ENCODE data around the gene CD200R1L.

Gene CD200R1L

DNA sequence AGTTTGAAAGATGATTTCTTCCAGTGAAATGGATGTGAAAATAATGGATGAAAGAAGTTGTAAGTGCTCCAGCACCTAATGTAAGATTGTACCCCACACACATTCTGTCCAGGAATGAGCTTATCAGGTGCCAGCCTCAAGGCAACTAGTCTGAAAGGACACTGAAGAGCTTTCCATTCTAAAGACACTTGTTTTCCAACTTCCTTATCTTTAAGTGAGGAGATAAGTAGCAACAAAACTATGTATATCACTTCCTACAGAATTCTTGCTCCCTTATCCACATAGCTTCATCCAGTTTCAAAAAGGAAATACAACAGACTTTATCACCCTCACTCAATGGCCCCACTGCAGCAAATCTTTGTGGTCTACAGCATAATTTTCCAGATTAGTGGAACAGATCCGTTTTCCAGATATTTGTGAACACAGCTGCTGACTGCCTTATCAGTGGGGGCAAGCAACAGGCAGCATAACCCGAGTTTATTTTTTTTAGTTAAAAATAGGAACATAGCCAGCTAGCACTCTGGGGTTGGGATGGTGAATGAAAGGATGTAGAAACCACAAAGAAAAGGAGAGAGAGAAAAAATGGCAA is 60.6 kb downstream of the CD200R1L start:
- DNase-seq, result no peak

DNA sequence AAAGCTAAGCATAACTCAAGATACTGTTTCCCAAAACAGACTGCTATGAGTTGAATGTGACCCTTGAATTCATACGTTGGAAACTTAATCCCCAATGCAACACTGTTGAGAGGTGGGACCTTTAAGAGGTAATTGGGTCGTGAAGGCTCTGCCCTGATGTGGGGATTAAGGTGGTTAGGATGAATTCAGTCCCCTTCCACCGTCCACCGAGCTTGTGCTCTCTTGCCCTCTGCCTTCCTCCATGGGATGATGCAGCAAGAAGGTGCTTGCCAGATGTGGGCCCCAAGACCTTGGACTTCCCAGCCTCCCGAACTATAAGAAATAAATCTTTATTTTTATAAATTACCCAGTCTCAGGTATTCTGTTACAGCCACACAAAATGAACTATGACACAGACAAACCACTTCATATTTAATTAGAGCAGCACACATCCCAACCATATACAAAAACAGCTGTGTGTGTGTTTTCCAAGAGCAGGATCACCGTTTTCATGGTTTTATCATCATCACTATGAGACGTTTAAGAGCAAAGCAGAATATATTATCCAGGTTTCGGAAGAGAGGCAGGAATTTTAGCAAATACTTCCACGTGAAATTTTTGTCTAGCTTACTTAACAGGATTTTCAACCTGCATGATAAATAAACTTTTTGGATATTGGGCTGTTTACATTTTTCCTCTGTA is 61.2 kb downstream of the CD200R1L start:
- no peak for DNase-seq

DNA sequence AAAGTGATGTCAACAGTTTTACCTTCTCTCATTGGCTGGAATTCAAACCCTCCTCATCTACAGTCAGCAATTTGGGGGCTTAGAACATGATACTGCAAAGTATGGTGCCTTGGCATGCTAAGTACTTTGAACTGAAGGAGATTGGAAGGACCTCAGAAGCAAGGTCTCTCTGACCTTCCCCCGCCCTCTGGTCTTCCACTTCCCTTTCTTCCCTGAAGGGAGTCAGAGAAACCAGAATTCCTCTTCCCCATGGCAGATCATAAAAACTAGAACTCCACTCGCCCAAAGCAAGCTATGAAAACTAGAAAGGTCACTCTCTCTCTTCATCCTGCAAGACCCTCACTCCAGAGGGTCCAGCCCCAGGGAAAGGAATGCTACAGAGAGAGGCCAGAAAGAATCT is 64.2 kb downstream of the CD200R1L start:
- DNase-seq, result no peak

DNA sequence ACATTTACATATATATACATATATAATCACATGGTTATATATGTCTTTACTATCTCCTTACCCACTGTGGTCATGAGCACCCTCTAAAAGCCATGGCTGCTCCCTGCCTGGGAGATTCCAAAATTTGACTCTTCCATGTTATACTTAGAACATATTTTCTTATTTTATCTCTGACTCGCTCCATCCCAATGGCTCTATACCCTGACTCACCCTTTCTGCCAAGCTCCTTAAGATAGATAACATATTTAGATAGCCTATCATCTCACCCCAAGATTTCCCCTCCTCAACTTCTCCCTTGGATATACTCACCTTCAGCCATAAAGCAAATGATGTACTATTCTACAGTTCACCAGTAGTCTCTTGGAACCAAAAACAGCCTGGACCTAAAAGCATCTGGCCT is 65.1 kb downstream of the CD200R1L start:
- no peak for DNase-seq

DNA sequence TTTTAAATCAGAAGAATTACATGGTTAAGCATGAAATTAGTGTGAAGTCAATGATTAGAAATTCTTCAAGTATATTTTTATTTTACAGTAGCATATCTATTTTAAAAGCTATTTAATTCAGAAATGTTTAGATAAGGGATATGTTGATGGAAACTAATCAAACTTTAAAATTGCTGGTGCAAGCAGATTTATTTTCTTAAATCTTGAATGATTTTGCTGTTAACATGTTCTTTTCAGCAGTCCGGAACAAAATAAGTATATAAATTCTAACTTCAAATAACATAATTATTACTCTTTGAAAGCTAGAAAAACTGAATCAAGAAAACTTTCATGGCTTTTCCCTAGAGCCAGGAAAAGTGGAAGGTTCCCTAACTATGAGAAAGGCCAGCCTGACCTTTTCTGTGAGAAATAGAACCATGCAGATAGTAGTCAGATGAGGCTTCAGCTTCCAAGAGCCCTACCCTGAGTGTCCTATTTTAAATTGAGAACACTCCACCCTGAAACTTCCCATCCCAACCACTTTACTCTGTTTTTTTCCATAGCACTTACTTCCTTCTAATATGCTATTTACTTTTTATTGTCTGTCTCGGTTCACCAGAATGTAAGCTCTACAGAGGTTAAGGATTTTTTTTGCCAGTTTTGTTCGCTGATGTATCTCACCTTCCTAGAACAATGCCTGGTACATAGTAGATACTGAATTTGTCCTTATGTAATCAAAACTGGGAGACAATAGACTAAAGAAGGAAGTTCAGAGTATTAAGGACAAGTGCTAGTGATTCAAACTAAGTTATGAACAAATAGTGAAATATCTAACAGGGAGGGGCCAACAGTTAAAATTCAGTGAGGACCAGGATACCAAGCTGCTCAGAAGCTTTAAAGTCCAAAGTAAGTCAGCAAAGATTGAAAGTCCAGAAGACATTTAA is 66.8 kb downstream of the CD200R1L start:
- no peak for DNase-seq

DNA sequence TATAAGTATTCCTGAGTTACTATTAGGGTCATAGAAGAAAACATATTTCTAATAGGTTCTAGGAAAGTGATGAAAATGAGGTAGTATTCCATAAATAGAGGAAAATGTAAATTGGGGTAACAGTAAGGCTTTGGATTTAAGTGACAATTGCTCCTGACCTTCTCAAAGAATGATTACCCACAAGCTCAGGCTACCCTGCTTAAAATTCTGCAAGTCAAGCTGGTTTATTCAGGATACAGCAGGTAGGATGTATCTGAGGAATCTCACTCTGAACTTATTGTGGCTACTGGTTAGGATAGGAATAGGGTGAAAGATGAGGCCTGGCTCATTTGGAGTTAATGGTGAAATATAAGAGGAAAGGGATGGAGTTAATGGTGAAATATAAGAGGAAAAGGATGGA is 67.7 kb downstream of the CD200R1L start:
- no peak for DNase-seq

DNA sequence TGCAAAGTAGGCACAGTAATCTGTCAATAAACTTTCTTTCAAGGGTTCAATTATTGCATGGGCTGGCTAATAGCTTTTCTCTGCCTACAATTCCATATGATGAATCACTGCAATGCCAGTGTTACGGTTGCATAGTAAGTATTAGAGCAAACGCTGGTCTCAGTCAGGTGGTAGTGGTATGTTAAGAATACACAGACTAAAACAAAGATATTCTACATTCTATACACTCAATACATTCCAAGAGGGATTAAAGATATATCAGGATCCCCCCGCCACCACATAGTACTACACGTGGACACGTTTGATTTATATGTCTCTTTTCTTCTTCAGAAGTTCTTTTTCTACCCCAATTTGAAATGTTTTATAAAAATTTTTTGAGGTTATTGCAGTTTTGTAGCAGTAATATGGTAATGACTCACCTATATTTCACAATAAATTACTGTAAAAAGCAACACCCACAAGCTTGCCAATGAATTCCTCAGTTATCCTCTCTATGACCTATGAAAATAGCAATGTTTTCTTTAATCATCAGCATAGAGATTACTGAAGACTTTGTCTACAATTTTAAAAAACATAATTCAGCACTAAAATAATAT is 68.2 kb downstream of the CD200R1L start:
- no peak for DNase-seq

DNA sequence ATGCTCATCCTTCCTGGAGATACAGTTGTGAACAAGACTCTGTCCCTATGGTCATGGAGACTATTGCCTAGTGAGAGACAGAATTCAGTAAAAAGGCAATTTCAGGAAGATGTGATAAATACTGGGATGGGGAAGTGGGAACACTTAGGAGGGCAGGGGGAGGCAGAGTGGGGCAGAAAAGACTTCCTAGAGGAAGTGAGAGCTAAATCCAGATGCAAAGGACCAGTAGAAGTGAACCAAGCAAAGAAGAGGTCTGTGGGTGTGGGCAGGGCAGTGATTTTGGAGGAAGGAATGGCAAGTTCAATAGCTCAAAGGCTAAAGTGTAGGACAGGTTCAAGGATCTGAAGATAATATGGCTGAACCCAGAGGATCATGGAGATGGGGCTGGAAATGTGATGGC is 68.9 kb downstream of the CD200R1L start:
- DNase-seq, result no peak

DNA sequence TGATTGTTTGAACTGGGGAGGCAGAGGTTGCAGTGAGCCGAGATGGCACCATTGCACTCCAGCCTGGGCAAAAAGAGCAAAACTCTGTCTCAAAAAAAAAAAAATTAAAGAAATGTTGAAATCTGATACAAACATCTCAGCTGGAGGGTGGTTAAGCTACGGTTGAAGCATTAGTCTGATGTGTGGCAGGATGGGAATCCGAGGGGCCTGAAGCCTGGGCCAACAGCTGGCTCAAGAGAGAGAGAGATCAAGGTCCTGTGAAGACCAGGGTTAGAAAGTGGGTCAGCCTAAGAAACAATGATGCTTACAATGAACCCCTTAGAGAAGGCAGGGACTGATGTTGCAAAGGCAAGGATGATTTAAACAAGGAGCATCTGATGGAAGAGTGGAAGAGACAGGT is 69.8 kb downstream of the CD200R1L start:
- DNase-seq, result no peak

DNA sequence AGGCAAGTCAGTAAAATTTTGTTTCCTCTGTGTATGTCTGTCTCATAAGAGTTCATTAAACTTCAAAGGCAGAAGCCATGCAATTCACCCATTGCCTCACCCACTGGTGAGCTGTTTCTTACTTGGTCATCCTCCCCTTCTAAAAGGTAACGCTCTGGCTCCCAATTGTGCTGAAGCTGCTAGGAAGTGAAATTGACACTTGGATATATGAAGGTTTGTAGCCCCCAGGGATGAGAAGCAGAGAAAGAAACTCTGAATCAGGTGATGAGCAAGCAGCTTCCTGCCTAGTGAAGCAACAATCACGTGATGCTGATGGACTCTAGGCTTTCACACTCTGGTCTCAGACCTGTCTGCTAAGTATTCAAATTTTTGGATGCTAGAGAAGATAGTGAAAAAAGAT is 70.7 kb downstream of the CD200R1L start:
- no peak for DNase-seq

DNA sequence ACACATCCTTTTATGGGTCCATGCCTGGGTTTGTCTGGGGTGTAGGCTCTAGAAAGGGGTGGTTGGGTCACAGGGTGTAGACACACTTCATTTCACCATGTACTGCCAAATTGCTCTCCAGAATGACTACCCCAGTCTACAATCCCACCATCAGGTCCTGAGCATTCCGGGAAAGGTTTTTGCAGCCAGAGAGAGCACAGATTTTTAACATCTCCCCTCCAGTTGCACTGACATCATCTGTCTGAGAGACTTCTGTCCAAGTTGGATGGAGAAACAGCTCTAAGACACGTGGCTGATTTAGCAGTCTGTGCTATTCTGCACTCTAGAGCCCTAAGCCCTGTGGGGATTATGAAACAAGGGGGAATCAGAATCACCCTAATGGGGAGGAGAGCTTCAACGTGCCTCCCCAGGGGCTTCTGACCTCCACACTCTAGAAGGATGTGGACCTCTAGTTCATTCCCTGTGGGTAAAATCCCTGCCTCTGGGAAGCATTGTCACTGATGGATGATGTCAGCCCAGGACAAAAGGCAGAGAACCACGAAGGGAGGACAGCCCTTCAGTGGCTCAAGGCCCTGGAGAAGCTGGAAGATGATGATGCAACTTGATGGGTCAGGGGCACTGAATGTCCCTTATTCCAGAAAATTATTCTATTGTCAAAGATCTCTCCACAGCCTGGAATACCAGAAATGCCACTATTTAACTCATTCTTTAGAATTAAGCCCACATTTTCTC is 71.5 kb downstream of the CD200R1L start:
- DNase-seq, result no peak

DNA sequence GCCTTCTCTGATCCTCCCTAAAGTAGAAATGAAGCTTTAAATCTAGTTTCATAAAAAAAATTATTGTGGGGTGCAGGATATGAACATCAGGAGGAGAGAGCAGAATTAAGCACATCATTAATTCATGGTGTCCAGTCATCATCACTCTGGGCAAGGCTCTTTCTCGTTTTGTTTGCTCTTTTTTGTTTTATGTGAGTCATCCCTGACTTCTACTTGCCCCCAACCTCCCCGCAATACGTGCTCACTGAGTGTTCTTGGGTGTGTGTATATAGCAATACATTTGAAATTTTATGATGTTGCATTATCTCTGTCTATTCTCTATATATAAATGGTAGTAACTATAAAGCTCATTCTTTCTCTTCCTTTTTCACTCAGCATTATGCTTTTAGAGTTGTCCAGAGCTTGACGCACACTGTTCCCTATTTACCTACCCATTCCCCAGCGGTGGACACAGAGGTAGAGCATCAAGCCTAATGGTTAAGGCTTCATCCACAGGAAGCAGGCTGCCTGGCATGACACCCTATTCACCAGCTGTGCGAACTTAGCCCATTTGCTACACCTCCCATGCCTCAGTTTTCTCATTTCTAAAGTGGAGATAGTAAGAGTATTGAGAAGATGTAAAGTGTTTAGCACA is 72.3 kb downstream of the CD200R1L start:
- no peak for DNase-seq

DNA sequence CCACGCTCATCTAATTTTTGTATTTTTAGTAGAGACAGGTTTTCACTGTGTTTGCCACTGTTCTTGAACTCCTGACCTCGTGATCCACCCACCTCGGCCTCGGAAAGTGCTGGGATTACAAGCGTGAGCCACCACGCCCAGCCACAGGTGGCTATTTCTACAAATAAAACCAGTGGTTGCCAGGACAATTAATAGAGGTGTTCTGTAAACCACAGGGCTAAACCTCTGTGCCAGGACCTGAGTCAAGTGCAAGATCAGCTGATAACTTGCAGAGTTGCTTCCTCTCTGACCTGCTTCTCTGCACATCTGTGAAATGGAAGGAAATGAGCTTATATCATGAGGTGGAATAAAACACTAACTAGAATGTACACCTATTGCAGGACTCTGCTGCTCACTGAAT is 72.8 kb downstream of the CD200R1L start:
- no peak for DNase-seq

DNA sequence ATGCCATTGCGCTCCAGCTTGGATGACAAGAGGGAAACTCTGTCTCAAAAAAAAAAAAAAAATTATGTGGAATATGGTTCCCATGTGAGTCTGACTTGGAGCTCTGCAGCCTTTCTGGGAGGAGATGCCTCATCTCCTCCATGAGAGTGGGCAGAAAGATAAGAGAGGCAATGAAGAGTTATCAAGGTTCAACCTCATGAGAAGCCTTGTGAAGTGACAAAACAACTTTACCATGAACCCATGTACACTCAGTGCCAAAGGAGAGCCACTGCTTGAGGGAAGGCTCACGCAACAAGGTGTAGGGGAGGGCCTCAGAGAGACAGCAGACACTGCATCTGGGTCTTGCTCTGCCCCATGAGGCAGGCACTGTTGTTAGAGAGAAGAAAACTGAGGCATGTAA is 75.7 kb downstream of the CD200R1L start:
- DNase-seq, result no peak

DNA sequence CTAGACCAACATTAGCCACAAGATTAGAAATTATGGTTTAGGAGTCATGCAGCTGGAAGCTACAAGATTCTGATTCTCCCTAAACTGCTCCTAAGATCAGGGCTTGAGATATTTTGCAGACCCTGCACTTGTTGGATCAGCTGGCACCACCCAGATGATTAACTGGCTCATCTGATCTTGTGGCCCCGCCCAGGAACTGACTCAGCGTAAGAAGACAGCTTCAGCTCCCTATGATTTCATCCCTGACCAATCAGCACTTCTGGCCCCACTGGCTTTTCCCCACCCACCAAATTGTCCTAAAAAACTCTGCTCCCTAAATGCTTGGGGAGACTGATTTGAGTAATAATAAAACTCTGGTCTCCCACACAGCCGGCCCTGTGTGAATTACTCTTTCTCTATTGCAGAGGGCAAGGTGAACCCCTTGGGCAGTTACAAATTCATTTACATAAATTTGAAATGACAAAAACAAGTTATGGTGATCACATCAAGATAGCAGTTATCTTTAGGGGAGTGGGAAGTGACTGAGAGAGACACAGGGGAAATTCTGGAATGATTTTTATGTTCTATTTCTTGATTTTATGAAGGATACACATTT is 76.5 kb downstream of the CD200R1L start:
- DNase-seq, result no peak

DNA sequence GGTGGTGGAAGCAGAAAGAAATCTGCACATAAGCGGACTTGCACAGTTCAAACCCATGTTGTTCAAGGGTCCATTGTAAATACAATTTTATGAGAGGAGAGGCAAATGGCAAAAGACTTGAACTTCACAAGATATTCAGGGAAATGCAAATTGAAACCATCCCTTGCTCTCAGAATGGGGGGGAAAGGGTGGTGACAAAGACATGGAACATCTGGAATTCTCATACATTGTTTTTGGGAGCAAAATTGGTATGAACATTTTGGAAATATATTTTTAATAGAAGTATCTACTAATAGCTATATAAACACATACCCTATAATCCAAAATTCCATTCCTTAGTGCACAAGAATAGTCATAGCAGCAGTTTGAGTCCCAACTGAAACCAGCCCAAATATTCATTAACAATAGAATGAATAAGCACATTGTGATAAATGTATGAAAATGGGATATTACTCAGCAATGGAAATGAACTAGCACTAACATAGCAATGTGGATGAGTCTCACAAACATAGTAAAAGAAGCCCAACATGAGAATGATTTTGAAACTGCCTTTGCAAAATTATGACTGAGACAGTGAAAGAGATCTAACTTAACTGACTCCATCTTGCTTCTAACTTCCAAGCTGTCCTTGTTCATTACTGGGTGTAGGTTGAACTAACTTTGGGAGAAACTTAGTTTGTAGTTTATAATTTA is 77.2 kb downstream of the CD200R1L start:
- DNase-seq, result no peak

DNA sequence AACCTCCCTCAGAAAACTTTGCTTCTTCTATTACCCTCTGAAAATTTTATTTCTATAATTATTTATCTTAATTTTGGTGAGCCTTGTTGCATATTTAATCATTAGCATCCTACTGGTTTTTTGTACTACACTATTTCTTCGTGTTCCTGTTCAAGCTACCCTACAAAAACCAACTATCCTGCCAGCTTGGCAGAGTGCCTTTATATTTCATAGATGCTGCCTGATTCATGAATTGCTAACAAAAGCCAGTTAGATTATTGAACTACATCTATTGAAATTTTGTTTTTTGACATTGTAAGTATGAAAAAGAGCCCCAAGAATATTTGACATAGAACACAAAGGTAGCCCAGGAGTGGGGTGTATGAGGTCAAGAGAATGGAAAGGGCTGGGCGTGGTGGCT is 78.9 kb downstream of the CD200R1L start:
- DNase-seq, result no peak

DNA sequence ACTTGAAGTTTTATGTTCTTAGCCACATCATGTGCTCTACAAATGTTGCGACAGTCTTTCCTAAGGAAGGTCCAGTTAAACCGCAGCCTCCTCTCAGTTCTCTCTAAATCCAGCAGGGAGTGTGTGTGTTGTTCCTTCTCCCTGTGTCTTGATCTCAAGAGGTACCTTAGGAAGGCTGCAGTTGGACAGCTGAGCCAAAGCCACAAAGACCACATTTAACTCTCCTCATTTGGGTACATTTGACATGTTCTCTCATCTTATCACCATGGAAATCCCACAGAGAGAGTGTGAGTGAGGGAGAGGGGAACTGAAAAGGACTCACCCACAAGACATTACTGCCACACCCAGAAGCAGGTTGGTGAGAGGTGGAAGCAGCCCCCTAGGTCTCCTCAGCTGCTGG is 79.5 kb downstream of the CD200R1L start:
- DNase-seq, result no peak

Data from GDM1 (cell line).